Measurements from ENCODE around the gene ZDHHC17.

The ZDHHC17 gene

GRCh38 chr12:76876696-76877229 is 112.8 kb downstream of the ZDHHC17 start:
- FAIRE-seq, result no peak

DNA sequence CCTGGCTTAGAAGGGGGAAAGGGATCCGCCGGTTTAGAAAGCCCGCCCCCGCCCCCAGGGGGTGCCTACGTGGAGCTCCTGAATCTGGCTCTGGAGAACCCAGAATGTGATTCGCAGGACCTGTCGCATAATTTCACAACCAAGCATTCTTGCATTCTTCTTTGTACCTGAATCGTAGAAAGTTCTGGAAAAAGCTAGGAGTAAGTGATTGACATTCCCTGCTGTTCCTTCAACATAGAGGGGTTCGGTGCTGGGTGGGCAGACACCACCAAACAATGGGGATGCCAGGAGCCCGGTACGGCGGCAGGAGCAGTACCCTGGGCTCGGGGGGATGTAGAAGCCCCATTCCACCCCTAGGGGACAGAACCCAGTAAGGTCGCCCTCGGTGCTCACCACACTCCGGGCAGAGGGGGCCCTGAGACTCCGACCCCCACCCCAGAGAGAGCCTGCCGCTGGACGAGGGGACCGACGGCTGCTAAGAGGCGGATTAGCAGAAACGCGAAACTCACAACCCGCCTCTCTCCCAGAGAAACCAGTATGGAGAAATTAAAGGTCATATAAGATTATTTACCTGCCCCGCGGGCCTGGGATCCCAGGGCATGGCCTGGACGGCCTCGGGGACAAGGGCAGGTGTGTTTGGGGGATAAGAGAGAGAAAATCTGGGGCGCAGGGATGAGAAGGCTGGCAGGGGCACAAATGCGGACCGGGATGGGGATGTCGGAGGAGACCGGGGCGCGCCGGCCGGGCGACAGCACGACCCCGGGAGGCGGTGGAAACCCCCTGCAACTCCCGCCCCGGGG is 114.4 kb downstream of the ZDHHC17 start:
- DNase-seq (ENCODE audit: low spot score) (no peak), FAIRE-seq (no peak)

More at GRCh38 chr12:76876696-76877229, 112.8 kb downstream of the ZDHHC17 start:
- no peak for DNase-seq (ENCODE audit: low spot score)

DNA sequence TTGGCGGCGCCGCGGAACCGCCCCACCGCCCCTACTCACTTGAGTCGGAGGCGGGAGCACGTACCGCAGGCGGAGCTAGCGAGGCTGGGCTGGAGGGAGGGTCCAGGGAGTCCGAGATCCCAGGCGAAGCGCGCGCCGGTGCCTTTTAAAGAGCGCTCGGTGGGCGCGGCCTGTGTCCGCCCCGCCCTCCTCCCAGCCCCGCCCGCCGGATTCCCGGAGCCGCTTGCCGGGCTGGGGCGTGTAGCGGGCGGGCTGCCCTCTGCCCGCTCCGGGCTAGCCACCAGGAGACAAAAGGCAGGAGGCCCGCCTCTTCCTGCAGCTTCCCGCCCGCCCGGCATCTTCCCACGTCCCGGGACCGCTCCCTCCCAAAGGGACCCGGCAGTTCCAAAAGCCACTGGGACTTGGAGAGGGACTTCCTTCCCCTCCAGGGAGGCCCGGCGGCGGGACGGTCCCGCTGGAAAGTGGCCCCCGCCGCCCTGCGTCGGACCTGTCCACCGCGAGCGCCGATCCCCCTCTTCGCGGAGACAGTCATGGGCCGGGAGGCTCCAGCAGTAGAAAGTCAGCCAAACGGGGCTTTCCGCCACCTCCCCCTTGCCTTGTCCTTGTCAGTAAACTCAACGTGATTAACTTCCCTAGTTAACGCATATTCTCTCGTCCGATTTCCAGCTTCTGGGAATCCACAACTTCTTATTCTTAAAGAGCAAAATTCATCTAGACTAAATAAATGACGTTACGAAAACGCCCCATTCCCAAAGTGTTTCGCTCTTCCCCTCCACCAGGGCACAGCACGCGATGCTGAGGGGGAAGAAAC is 115.2 kb downstream of the ZDHHC17 start, which contains the start of gene CSRP2:
Gene CSRP2 (minus strand): TSS at position 121 of the 811 bp plus-strand sequence. CDS start 12,759 bp downstream, outside the sequence.
- DNase-seq (ENCODE audit: low spot score) (peak; percentile 77), FAIRE-seq (no peak)

- no peak for FAIRE-seq
- no peak for DNase-seq (ENCODE audit: low spot score)
These were observed 116.0 kb downstream of the ZDHHC17 start for GRCh38 chr12:76879710-76880518.

GRCh38 chr12:76880519-76881023 is 116.7 kb downstream of the ZDHHC17 start:
- FAIRE-seq (no peak), DNase-seq (ENCODE audit: low spot score) (no peak)

DNA sequence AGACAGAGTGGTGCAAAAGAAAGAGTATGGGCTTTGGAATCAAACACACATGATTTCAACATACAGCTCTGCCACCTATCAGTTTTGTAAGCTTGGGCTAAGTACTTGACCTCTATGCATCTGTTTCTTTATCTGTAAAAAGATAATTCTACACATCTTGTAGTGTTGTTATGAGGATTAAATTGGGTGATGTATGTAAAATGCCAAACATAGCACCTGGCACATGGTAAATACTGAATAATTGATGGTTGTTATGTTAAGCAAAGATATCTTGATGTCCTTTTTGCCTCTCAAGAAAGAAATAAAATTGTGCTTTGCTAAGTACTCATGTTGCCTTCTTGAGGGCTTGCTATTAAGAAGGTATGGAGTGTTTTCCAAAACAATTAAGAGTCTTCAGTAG is 117.2 kb downstream of the ZDHHC17 start:
- FAIRE-seq, result no peak
- no peak for DNase-seq (ENCODE audit: low spot score)

- DNase-seq (ENCODE audit: low spot score) (no peak), FAIRE-seq (no peak)
These were observed 118.5 kb downstream of the ZDHHC17 start for GRCh38 chr12:76882367-76882766.

DNA sequence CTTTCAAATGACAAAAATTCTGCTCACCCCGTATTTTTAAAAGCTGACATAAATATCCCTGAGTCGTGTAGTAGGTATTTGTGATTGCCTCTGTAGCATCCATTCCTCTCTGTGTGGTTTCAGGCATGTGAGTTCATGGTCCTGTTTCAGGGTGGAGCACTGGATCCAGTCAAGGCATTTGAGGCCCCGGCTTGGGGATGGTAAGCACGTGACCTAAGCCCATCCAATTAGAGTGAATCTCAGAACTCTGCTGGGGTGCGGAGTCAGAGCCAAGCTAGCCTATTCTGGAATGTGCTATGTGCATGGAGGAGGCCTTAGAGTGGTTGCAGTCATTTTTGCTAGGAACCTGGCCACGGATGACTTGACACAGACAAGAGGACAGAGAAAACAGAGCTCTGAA is 119.2 kb downstream of the ZDHHC17 start:
- no peak for FAIRE-seq
- peak; percentile 24 for DNase-seq (ENCODE audit: low spot score)

DNA sequence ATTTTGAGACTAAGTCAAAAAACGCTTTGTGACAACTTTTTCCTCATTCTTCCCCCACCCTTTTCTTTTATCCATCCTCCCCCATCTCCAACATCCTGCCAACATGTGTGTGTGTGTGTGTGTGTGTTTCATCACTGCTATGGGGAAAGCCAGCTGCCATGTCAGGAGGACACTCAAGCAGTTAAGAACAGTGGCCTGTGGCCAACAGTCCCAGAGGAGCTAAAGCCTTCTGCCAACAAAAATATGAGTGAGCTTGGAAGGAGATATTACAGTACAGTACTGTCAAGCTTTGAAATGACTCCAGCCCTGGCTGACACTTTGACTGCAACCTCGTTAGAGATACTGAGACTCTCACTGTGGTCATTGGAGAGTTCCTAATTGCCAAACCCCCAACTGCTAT is 119.9 kb downstream of the ZDHHC17 start:
- FAIRE-seq (no peak), DNase-seq (ENCODE audit: low spot score) (no peak)

- FAIRE-seq, result no peak
- no peak for DNase-seq (ENCODE audit: low spot score)
These were observed 124.9 kb downstream of the ZDHHC17 start for GRCh38 chr12:76888775-76889174.

- FAIRE-seq (no peak), DNase-seq (ENCODE audit: low spot score) (no peak)
These were observed 126.5 kb downstream of the ZDHHC17 start for GRCh38 chr12:76890151-76891143.

GRCh38 chr12:76891609-76892008 is 127.7 kb downstream of the ZDHHC17 start:
- DNase-seq (ENCODE audit: low spot score), result no peak
- no peak for FAIRE-seq

DNA sequence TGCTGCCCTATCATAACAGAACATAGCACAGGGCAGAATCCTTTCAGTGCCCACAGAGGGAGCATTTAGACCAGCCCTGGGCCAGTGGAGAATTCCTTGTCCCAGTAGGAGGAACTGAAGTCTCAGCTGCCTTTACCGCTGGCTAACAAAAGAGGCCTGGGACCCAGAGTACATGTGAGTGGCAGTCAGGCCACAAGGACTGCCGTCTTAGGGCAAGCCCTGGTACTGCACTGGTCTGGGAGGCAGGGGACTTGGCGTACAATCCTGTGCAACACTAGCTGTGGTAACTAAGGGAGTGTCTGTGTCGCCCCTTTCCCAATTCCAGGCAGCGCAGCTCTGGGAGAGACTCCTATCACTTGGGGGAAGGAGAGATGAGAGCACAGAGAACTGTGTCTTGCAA is 131.9 kb downstream of the ZDHHC17 start:
- no peak for DNase-seq (ENCODE audit: low spot score)
- FAIRE-seq, result no peak

DNA sequence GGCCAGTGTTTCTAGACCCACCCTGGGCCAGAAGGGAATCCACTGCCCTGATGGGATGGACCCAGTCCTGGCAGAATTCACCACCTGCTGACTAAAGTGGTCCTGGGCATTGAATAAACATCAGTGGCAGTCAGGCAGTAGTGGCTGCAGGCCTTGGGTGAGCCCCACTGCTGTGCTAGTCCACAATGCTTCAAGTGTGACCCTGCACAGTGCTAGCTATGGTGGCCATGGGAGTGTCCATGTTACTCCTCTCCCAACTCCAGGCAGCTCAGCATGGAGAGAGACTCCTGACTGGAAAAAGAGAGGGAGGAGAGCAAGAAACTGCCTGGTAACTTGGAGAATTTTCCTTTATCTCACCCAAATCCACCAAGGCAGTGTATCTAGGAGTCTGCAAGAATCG is 132.4 kb downstream of the ZDHHC17 start:
- FAIRE-seq (no peak), DNase-seq (ENCODE audit: low spot score) (no peak)

GRCh38 chr12:76898442-76898841 is 134.5 kb downstream of the ZDHHC17 start:
- DNase-seq (ENCODE audit: low spot score) (no peak), FAIRE-seq (no peak)

DNA sequence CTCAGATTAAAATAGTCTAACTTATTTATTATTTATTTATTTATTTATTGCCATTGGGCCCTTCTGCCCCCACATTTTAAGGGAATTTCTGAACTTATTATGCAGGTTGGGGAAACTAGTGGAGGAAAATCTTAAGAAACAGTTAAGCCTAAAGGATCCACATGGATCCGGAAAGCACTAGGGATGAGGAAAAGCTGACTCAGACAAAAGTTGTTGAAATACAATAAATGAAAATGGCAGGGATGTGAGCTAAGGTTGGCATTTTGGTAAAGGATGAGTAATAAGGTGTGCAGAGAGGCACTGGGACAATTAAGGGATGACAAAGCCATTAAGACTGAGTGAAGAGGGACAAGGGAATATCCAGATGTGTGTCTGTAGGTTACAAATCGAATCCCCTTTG is 135.6 kb downstream of the ZDHHC17 start:
- FAIRE-seq (no peak), DNase-seq (ENCODE audit: low spot score) (no peak)

DNA sequence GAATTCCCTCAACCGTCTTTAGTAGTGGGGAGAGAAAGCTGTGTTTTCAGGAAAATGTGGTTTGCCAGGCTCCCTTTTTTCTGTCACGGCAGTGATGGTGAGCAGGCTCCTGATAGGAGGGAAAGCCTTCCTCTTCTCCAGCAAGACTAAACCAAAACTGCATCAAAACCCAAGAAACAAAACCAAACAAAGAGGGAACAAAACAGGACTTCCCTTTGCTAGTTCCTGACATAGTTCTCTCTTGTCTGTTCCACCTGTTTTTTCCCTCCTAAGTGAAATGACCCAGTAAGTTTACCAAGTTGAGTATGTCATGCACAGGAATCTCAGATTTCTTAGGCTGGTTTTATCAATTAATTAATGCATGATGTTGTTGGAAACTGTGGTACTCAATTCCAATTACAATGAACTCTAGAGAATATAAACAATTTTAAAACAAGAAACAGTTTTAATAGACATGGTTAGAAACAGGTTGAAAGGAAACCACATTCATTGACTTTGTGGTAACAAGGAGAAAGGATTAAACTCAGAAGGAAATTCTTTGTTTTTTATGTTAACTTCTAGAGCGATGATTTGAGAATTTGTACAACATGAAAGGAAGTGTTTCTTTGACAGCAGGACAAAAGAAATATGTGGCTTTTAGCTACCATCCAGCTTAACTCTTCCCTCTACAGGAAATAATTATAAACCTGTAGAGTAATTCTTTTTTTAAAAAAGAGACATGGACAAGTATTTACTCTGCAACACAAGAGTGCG is 137.9 kb downstream of the ZDHHC17 start:
- FAIRE-seq (no peak), DNase-seq (ENCODE audit: low spot score) (no peak)
